K562 (cell line): ENCODE results near the gene COPS6. TPM values are rescaled to one million over a fixed set of nuclear protein-coding genes. Genes with fewer than 3 reads are reported as not detected.

Experiments
- HIVEP1 ChIP-seq: fragments of 250-450 bp; sonication (Bioruptor Pico); IDR thresholded peaks from 2 replicates; pipeline ENCODE4 v1.4.0; 2020; ENCODE audit warnings: mild to moderate bottlenecking
- KHSRP ChIP-seq: fragments of 450-650 bp; IDR thresholded peaks from 2 replicates; pipeline ENCODE4 v1.6.1; 2017
- MTA3 ChIP-seq: fragments of 450-650 bp; formaldehyde crosslinking; IDR thresholded peaks from 2 replicates; pipeline ENCODE4 v1.6.1; 2017; ENCODE audit warnings: mild to moderate bottlenecking, borderline replicate concordance
- MXI1 ChIP-seq: IDR thresholded peaks from 2 replicates; pipeline ENCODE4 v1.6.1; 2011; ENCODE audit warnings: low read depth, mild to moderate bottlenecking, improper control_type of control experiment, low read length
- OTX1 ChIP-seq: fragments of 450-650 bp; formaldehyde crosslinking; IDR thresholded peaks from 2 replicates; pipeline ENCODE4 v1.4.0; 2022; ENCODE audit warnings: mild to moderate bottlenecking
- POLR2G ChIP-seq: fragments of 200-400 bp; formaldehyde crosslinking; IDR thresholded peaks from 2 replicates; pipeline ENCODE4 v1.6.1; 2017; ENCODE audit warnings: low read depth, mild to moderate bottlenecking, antibody characterized with exemption, low read length, moderate library complexity
- SP1 ChIP-seq: sonication (generic); formaldehyde crosslinking; IDR thresholded peaks from 2 replicates; pipeline ENCODE4 v1.8.1; 2022; ENCODE audit warnings: mild to moderate bottlenecking, missing genetic modification reagents
- SPI1 ChIP-seq: IDR thresholded peaks from 2 replicates; pipeline ENCODE4 v1.6.1; 2011; ENCODE audit warnings: low read depth, low read length, control low read depth, borderline replicate concordance
- ZFP30 ChIP-seq: fragments of 250-450 bp; sonication (Bioruptor Pico); IDR thresholded peaks from 2 replicates; pipeline ENCODE4 v1.8.0; 2022; ENCODE audit warnings: moderate library complexity, mild to moderate bottlenecking, inconsistent platforms, borderline replicate concordance
- ZNF77 ChIP-seq: fragments of 250-450 bp; sonication (Bioruptor Pico); IDR thresholded peaks from 2 replicates; pipeline ENCODE4 v1.5.0; 2020
- ZNF785 ChIP-seq: fragments of 250-450 bp; sonication (Bioruptor Pico); IDR thresholded peaks from 2 replicates; pipeline ENCODE4 v1.4.0; 2020; ENCODE audit warnings: mild to moderate bottlenecking
- ZSCAN29 ChIP-seq: fragments of 450-650 bp; IDR thresholded peaks from 2 replicates; pipeline ENCODE4 v1.6.1; 2017
- polyA plus RNA-seq, 8 experiments: library from polyadenylated mRNA; depleted of rRNA in 4 of 8; stranded (reverse) in 5 of 8; unstranded in 3 of 8; fragments of >200 nt; fragmentation: Nextera tagmentation in 2 of 8; fragmentation: Illumina TruSeq in 1 of 8; extraction: Ambion mirVana in 2 of 8; extraction: Trizol in 1 of 8; gene quantifications; 2 replicates each; pipeline versions ENCODE4 v1.2.1 to v1.2.3, GENCODE V29; 2011 to 2014; ENCODE audit warnings: inconsistent platforms in 1 of 8, missing spikeins in 1 of 8
- total RNA-seq, 7 experiments: library from RNA; depleted of rRNA in 6 of 7; stranded (reverse); fragments of >200 nt in 6 of 7; fragmentation: Illumina TruSeq in 2 of 7; extraction: Trizol in 2 of 7; gene quantifications; 2 replicates each; pipeline versions ENCODE4 v1.2.1 to v1.2.3, GENCODE V29; 2011 to 2021; ENCODE audit warnings: low replicate concordance in 1 of 7
- TF ChIP-seq, protein P1 (sequence below): fragments of 450-650 bp; IDR thresholded peaks from 2 replicates; pipeline ENCODE4 v1.6.1; 2017; ENCODE audit warnings: mild to moderate bottlenecking, moderate library complexity
- TF ChIP-seq, protein P2 (sequence below), 2 experiments: fragments of 450-650 bp; conservative IDR thresholded peaks; 2 replicates each; pipeline ENCODE4 v1.6.1; 2017; ENCODE audit warnings: mild to moderate bottlenecking in 2 of 2, moderate library complexity in 2 of 2
- TF ChIP-seq, protein P3 (sequence below): fragments of 250-450 bp; sonication (Bioruptor Pico); IDR thresholded peaks from 2 replicates; pipeline ENCODE4 v1.8.0; 2021; ENCODE audit warnings: moderate library complexity, mild to moderate bottlenecking, inconsistent platforms

The COPS6 gene
- total and polyA plus RNA-seq, 9 of the 15 experiments (the other 6 are each of a cell fraction or from before 2014, with no cell fraction given): 63.0 to 331 (median 168) TPM

DNA sequence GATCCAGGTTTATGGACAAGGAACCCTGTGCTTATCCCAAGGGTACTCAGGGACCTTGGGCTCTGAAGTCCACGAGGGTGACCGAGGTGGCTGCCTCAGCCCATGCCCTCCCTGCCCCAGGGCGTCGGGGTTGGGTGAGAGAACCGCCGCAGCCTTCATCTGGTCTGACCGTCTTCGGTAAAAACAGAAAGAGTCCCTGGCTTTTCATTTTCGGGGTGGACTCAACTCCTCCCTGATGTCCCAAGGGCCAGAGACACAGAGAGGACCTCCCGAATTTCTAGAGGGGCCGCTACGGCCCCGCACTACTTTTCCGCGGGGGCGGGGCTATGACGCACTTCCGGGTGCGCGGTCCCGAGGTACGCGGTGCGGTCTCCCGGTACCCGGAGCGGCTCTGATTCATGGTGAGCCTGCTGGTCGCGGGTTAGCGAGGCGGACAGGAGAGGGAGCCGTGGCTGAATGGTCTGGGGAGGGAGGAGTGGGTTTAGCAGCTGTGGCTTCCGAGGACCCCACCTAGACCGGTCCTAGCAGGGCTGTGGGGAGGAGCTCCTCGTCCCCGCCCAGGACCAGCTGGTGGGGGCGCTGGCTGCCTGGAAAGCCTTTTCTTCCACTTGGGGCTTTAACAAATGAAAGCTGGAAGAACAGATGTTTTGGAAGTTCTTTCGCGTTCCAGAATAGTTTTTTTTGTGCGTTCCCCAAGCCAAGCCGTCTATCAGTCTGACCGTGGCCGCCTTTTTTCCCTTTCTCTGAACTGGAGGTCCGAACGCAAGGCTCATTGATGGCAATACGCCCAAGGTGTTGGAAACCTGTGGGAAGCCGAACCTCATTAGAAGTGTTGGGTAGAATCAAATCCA, 39.1 kb upstream of the COPS6 start, which contains the start of gene ZSCAN21 (continued):
- no peak for TF ChIP-seq ZFP30 (CRISPR knock-in tag)
- TF ChIP-seq POLR2G: peak; percentile 96
- peak; percentile 79 for TF ChIP-seq SP1 (CRISPR knock-in tag)
- TF ChIP-seq, protein P1, sequence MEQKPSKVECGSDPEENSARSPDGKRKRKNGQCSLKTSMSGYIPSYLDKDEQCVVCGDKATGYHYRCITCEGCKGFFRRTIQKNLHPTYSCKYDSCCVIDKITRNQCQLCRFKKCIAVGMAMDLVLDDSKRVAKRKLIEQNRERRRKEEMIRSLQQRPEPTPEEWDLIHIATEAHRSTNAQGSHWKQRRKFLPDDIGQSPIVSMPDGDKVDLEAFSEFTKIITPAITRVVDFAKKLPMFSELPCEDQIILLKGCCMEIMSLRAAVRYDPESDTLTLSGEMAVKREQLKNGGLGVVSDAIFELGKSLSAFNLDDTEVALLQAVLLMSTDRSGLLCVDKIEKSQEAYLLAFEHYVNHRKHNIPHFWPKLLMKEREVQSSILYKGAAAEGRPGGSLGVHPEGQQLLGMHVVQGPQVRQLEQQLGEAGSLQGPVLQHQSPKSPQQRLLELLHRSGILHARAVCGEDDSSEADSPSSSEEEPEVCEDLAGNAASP: no peak
- TF ChIP-seq, protein P2, sequence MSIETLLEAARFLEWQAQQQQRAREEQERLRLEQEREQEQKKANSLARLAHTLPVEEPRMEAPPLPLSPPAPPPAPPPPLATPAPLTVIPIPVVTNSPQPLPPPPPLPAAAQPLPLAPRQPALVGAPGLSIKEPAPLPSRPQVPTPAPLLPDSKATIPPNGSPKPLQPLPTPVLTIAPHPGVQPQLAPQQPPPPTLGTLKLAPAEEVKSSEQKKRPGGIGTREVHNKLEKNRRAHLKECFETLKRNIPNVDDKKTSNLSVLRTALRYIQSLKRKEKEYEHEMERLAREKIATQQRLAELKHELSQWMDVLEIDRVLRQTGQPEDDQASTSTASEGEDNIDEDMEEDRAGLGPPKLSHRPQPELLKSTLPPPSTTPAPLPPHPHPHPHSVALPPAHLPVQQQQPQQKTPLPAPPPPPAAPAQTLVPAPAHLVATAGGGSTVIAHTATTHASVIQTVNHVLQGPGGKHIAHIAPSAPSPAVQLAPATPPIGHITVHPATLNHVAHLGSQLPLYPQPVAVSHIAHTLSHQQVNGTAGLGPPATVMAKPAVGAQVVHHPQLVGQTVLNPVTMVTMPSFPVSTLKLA (conservative IDR thresholded peaks at IDR 0.05): peak; percentile 85 to 94
- TF ChIP-seq SPI1: no peak
- no peak for TF ChIP-seq OTX1 (CRISPR knock-in tag)
- TF ChIP-seq ZNF785: no peak
- TF ChIP-seq, protein P3, sequence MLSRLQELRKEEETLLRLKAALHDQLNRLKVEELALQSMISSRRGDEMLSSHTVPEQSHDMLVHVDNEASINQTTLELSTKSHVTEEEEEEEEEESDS (CRISPR knock-in tag): no peak
- no peak for TF ChIP-seq ZSCAN29
- TF ChIP-seq KHSRP: no peak
- no peak for TF ChIP-seq HIVEP1 (CRISPR knock-in tag)
- no peak for TF ChIP-seq ZNF77 (CRISPR knock-in tag)
- peak; percentile 85; the same call in 1 of the 2 replicates for TF ChIP-seq MTA3
- TF ChIP-seq MXI1: peak; percentile 27; the same call in 1 of the 2 replicates
